HT1080 (cell line): ENCODE measurements around the gene YPEL5. TPM values are rescaled to one million over a fixed set of nuclear protein-coding genes. Genes with fewer than 3 reads are reported as not detected.
"Not testable (repeated sequence)": the region's sequence is repeated elsewhere in the genome, so short reads cannot be mapped to it uniquely, and the experiment has no call there.

Experiments
- DNase-seq: peaks from one replicate; pipeline ENCODE4 v3.0.0-alpha.2; 2015; ENCODE audit warnings: low read depth
- total RNA-seq: library from RNA; depleted of rRNA; stranded (reverse); fragments of >200 nt; shearing (Covaris generic); gene quantifications from 2 replicates; pipeline ENCODE4 v1.2.3, GENCODE V29; 2014

Gene YPEL5
- total RNA-seq, 1 experiment from 2014 or later: 25.5 TPM

- peak; percentile 71 for DNase-seq
Measured at GRCh38 chr2:30136764-30137444, 9.9 kb upstream of the YPEL5 start.

GRCh38 chr2:30139131-30139870 lies 7.5 kb upstream of the YPEL5 start:
- DNase-seq: no peak

DNA sequence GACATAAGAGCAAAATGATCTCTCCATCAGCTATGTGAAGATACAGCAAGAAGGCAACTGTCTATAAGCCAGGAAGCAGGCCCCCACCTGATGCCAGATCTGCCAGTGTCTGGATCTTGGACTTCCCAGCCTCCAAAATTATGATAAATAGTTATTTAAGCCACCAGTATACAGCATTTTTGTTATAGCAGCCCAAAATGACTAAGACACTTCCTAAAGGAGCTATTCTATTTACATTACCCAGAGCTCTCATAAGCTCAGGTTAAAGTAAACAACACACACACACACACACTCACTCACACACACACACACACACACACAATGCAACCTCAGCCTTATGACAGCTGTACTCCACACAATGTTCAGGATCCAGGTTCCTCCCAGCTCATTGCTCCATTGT lies 5.7 kb upstream of the YPEL5 start:
- DNase-seq: no peak

GRCh38 chr2:30144260-30144659 lies 2.5 kb upstream of the YPEL5 start:
- DNase-seq: no peak

DNA sequence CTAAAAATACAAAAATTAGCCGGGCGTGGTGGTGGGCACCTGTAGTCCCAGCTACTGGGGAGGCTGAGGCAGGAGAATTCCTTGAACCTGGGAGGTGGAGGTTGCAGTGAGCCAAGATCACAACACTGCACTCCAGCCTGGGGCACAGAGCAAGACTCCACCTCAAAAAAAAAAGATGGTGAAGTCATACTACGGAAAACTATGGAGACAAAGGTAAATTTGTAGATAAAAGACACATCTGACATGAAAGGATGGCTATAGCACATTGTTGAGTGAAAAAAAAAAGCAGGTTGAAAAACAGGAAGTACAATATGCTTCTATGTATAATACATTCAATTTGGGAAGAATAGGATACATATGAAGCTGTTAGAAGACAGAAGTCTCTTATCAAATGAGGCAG lies 1.9 kb upstream of the YPEL5 start:
- DNase-seq: not testable (repeated sequence)

GRCh38 chr2:30145826-30146336 lies 926 bp upstream of the YPEL5 start:
- DNase-seq: no peak

- DNase-seq: no peak
Measured at GRCh38 chr2:30147196-30147714, 448 bp downstream of the YPEL5 start.

DNA sequence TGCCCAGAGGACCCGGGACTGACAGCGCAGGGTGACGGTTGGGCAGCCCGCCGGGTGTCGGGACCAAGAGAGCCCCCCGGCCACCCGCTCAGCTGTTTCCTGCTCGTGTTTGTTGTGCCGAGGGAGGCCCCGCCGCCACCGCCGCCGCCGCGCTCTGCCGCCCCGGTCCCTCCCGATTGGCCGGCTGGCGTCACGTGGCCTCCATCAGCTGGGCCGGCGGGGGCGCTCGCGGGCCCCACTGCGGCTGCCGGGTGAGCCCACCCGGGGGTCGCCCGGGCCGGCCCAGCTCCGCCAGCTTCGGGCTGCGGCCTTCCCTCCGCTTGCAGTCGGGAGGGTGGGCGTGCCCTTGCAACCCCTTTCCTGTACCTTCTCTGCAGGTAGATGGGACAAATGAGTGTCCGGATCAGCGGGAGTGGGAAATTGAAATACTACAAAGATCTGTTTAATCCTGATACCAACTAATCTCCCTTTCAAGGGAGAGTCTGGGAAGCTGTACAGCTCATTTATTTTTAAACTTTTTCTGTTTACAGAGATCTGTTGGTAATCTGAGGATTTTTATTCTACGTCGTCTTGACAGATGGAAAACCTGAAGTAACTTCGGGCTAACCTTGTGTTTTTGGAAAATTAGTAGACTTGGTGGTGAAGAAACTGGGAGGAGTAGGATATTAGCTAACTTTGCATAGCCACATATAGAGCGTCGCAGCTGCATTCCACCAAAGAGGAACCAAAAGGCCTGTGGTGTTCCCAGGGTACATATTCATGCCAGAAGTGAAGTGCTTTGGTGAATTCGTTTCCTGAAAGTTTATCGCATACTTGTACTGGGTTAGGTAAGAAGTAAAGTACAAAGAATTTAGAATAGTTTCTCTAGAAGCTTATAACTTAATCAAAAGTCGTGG lies 1.2 kb downstream of the YPEL5 start:
- DNase-seq: peak; percentile 52

- DNase-seq: no peak
Measured at GRCh38 chr2:30148850-30149249, 2.0 kb downstream of the YPEL5 start.

DNA sequence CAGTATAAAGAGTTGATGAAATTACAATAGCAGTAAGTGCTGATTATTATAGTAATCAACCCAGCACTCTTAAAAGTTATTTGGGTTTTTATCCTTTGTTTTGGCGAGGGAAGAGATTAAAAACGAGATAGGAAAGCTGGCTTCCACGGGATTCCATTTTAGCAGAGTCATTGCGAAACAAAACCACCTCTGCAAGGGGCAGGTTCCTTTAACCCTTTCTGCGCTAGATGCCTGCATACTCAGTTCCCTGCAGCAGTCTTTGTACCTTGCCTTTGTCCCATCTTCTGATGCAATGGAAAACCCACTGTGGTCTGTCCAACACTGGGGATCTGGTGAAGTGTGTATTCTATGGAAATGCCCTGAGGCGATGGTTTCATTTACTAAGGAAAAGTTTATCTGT lies 2.7 kb downstream of the YPEL5 start:
- no peak for DNase-seq

- no peak for DNase-seq
Measured at GRCh38 chr2:30149976-30150375, 3.2 kb downstream of the YPEL5 start.

- no peak for DNase-seq
Measured at GRCh38 chr2:30150786-30151185, 4.0 kb downstream of the YPEL5 start.

- no peak for DNase-seq
Measured at GRCh38 chr2:30152385-30152784, 5.6 kb downstream of the YPEL5 start.

DNA sequence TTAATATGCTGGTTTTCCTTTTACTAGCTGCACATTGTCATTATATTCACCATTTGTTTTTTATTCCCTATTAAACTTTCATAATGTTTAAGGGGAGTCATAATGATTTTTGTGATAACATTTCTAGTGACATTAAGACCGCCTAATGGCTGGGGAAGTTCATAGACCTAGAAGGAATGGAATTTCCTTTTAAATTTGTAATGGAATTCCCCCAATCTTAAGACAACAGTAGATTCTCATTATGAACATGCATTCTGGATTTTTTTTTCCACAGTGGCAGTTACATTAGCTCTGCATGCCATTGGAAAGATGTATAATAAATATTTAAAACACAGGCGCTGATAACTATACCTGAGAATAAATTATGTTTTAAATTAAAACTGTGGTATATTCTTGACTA lies 8.4 kb downstream of the YPEL5 start:
- no peak for DNase-seq

- no peak for DNase-seq
Measured at GRCh38 chr2:30155889-30156658, 9.3 kb downstream of the YPEL5 start.

DNA sequence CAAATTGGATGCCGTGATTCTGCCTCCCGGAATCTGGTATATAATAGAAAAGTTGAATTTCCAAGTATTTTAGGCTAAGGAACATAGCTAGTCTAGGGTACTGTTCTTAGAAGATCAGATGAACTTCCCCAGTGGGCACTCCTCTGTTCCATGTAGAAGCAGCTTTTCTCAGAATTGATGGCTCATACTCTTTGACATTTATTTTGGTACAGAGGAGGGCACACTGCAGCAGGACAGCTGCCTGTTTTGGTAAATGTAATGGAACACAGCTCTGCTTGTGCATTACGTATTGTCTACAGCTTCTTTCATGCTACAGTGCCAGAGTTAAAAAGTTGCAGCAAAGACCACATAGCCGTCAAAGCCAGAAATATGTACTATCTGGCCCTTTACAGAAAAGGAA lies 10.8 kb downstream of the YPEL5 start:
- no peak for DNase-seq

DNA sequence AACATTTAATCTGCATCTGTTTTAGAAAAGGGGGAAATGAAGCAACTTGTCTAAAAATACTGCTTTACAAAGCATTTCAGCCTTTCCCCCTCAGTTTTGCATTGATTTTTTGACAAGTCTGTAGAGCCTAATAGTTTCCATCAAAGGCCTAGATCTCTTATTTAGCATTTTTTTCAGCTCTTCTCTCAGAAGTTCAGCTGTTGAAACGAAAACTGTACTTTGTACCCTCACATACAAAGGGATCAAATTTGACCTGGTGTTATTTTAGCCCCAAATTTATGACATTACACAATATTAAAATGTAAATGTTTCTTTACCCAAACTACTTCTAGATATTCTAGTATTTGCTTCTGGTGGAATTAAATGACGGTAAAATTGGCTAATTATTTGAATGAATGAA lies 13.0 kb downstream of the YPEL5 start:
- DNase-seq: no peak

DNA sequence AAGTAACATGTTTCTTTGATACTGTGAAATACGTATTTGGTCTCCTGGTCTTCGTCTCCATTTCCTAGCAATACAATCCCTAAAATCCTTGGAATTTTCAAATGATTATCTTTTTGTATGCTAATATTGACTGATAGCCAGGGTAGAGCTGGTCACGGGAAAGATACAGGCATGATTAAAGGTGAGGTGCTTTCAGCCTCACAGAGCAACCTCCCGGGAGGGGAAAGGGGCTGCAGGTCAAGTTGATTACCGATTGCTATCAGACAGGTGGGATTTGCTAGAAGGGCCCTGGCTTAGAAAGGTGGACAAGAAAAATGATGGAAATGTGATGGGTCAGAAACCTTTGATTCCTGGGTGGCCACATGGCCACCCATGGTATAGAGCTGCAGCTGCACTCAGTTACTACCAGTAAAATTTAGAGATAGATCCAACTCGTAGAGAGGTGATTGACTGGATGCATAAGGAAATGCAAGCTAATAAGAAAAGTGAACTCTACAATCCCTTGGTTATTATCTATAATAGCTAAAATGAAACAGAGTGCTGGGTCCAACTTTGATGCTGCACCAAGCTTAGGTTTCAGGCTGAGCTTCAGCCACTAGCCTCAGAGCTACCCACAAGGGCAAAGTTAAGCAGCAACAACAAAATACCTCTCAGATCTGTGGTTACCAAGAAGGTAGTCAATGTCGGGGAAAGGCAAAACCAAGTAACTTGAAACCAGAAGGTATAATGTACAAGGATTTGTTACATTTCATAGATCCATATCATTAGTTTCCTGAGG lies 15.3 kb downstream of the YPEL5 start:
- no peak for DNase-seq

GRCh38 chr2:30162806-30163205 lies 16.0 kb downstream of the YPEL5 start:
- DNase-seq: no peak
